ENCODE measurements around the gene GPHN.

DNA sequence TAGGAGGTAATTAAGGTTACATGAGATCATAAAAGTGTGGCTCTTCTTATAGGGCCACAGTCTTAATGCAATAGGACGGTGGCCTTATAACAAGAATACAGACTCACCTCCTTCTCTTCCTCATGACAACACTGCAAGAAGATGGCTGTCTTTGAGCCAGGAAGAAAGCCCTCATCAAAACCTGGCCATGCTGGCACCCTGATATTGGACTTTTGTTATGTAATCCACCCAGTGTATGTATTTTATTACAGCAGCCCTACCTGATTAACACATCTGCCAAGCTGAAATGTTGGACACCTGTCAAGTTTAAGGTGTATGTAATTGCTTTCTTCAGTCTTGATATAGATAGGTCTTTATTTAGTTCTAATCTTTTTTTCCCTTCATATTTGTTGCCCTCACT is 217.0 kb downstream of the GPHN start:
- TF ChIP-seq, protein P1, sequence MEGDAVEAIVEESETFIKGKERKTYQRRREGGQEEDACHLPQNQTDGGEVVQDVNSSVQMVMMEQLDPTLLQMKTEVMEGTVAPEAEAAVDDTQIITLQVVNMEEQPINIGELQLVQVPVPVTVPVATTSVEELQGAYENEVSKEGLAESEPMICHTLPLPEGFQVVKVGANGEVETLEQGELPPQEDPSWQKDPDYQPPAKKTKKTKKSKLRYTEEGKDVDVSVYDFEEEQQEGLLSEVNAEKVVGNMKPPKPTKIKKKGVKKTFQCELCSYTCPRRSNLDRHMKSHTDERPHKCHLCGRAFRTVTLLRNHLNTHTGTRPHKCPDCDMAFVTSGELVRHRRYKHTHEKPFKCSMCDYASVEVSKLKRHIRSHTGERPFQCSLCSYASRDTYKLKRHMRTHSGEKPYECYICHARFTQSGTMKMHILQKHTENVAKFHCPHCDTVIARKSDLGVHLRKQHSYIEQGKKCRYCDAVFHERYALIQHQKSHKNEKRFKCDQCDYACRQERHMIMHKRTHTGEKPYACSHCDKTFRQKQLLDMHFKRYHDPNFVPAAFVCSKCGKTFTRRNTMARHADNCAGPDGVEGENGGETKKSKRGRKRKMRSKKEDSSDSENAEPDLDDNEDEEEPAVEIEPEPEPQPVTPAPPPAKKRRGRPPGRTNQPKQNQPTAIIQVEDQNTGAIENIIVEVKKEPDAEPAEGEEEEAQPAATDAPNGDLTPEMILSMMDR (IDR thresholded peaks at IDR 0.05): no peak
- no peak for TF ChIP-seq POLR2AphosphoS5 (IDR thresholded peaks at IDR 0.05)

All from prostate gland (tissue), 2 donors.